ENCODE data around the gene HNMT.

DNA sequence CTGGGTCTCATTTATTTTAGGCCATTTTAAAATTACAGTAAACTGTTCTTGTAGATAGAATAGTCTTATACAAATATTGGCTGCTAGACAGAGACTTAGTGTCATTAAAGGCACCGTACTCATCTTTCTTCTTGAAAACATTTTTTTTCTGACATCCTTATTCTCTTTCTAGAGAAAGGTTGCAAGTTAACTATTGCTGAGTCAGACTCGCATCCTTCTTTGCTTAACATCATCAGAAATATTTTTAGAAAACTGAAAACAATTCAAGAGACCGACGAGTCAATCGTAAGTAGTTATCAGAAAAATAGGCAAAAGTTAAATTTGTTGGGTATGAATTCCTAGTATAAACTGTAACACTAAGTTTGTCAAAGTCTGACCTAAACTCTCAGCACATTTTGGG, 72.2 kb downstream of the HNMT start:
- TF ChIP-seq, protein P1, sequence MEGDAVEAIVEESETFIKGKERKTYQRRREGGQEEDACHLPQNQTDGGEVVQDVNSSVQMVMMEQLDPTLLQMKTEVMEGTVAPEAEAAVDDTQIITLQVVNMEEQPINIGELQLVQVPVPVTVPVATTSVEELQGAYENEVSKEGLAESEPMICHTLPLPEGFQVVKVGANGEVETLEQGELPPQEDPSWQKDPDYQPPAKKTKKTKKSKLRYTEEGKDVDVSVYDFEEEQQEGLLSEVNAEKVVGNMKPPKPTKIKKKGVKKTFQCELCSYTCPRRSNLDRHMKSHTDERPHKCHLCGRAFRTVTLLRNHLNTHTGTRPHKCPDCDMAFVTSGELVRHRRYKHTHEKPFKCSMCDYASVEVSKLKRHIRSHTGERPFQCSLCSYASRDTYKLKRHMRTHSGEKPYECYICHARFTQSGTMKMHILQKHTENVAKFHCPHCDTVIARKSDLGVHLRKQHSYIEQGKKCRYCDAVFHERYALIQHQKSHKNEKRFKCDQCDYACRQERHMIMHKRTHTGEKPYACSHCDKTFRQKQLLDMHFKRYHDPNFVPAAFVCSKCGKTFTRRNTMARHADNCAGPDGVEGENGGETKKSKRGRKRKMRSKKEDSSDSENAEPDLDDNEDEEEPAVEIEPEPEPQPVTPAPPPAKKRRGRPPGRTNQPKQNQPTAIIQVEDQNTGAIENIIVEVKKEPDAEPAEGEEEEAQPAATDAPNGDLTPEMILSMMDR (IDR thresholded peaks at IDR 0.05): no peak
- TF ChIP-seq POLR2A (IDR thresholded peaks at IDR 0.05): no peak

Measured in ovary (tissue), 3 donors.